CD14-positive monocyte (primary cell): ENCODE measurements around the gene SLC25A33. TPM values are rescaled to one million over a fixed set of nuclear protein-coding genes. Genes with fewer than 3 reads are reported as not detected.

Experiments
- DNase-seq, 3 donors: peaks; one replicate each; pipeline ENCODE4 v3.0.0-alpha.2; 2011 to 2022
- H2AFZ ChIP-seq: 2 replicates; pipeline ENCODE4 v1.6.0; 2012; ENCODE audit warnings: mild to moderate bottlenecking, low read depth, low read length, inconsistent platforms; ENCODE audit not compliant: insufficient read depth, poor library complexity, severe bottlenecking
- H3K27ac ChIP-seq, 2 donors: 1 replicate in 1 of 2; 2 replicates in 1 of 2; pipeline ENCODE4 v1.5.1; 2012 to 2013; ENCODE audit warnings: low read length in 2 of 2, control low read depth in 1 of 2, inconsistent platforms in 1 of 2, low read depth in 1 of 2, mild to moderate bottlenecking in 1 of 2
- H3K27me3 ChIP-seq, 2 donors: one replicate each; pipeline versions ENCODE4 v1.6.0 to v1.6.1; 2011 to 2013; ENCODE audit warnings: low read length in 2 of 2; ENCODE audit not compliant: control insufficient read depth in 2 of 2, insufficient read depth in 2 of 2
- H3K36me3 ChIP-seq, 2 donors: replicated peaks in 1 of 2; 1 replicate in 1 of 2; 2 replicates in 1 of 2; pipeline versions ENCODE4 v1.5.1 to v1.6.1; 2012 to 2013; ENCODE audit warnings: low read length in 2 of 2, control low read depth in 1 of 2, inconsistent platforms in 1 of 2, mild to moderate bottlenecking in 1 of 2; ENCODE audit not compliant: insufficient read depth in 2 of 2, control insufficient read depth in 1 of 2
- H3K4me1 ChIP-seq, 2 donors: 1 replicate in 1 of 2; 2 replicates in 1 of 2; pipeline versions ENCODE4 v1.5.1 to v1.6.1; 2012 to 2013; ENCODE audit warnings: low read length in 2 of 2, control low read depth in 1 of 2, inconsistent platforms in 1 of 2, mild to moderate bottlenecking in 1 of 2, moderate library complexity in 1 of 2; ENCODE audit not compliant: insufficient read depth in 2 of 2, control insufficient read depth in 1 of 2
- H3K4me2 ChIP-seq: replicated peaks from 2 replicates; pipeline ENCODE3; 2012; ENCODE audit warnings: low read length, moderate library complexity, mild to moderate bottlenecking; ENCODE audit not compliant: poor library complexity, severe bottlenecking; ENCODE audit errors: extremely low read depth
- H3K4me3 ChIP-seq, 3 experiments: fragments of 200-600 bp in 1 of 3; sonication (generic) in 1 of 3; replicated peaks in 1 of 3; 1 replicate in 2 of 3; 2 replicates in 1 of 3; pipeline ENCODE4 v1.5.1; 2011 to 2013; ENCODE audit warnings: low read length in 3 of 3, mild to moderate bottlenecking in 3 of 3, control low read depth in 2 of 3, low read depth in 2 of 3, inconsistent platforms in 1 of 3, moderate library complexity in 1 of 3
- H3K79me2 ChIP-seq: 2 replicates; pipeline ENCODE4 v1.6.0; 2012; ENCODE audit warnings: mild to moderate bottlenecking, control low read depth, inconsistent platforms, low read length, moderate library complexity; ENCODE audit not compliant: insufficient read depth
- H3K9ac ChIP-seq: 2 replicates; pipeline ENCODE4 v1.6.0; 2017; ENCODE audit warnings: low read length, mild to moderate bottlenecking; ENCODE audit not compliant: insufficient read depth, poor library complexity, severe bottlenecking
- H3K9me3 ChIP-seq, 2 donors: replicated peaks in 1 of 2; 1 replicate in 1 of 2; 2 replicates in 1 of 2; pipeline versions ENCODE4 v1.5.1 to v1.6.1; 2012 to 2013; ENCODE audit warnings: low read length in 2 of 2, control low read depth in 1 of 2; ENCODE audit not compliant: control insufficient read depth in 1 of 2, insufficient read depth in 1 of 2
- H4K20me1 ChIP-seq: 2 replicates; pipeline ENCODE4 v1.6.0; 2012; ENCODE audit warnings: mild to moderate bottlenecking, low read length, control low read depth, moderate library complexity; ENCODE audit not compliant: insufficient read depth
- H3K27ac Mint-ChIP-seq, 7 donors: one replicate each; pipeline ENCODE4 v1.8.0; 2020; ENCODE audit warnings: mild to moderate bottlenecking in 7 of 7, mixed read lengths in 7 of 7, moderate library complexity in 6 of 7, inconsistent platforms in 2 of 7
- H3K27me3 Mint-ChIP-seq, 3 donors: one replicate each; pipeline ENCODE4 v1.8.0; 2021 to 2022; ENCODE audit warnings: low read depth in 3 of 3, mild to moderate bottlenecking in 3 of 3, mixed read lengths in 3 of 3, moderate library complexity in 3 of 3, inconsistent platforms in 1 of 3
- H3K36me3 Mint-ChIP-seq, 2 donors: one replicate each; pipeline ENCODE4 v1.8.0; 2020; ENCODE audit warnings: mixed read lengths in 2 of 2, inconsistent platforms in 1 of 2, mild to moderate bottlenecking in 1 of 2
- H3K4me1 Mint-ChIP-seq: one replicate; pipeline ENCODE4 v1.8.0; 2020; ENCODE audit warnings: mild to moderate bottlenecking, mixed read lengths
- H3K4me3 Mint-ChIP-seq, 2 donors: one replicate each; pipeline ENCODE4 v1.8.0; 2020; ENCODE audit warnings: mild to moderate bottlenecking in 2 of 2, mixed read lengths in 2 of 2, moderate library complexity in 1 of 2
- H3K9me3 Mint-ChIP-seq, 7 donors: one replicate each; pipeline ENCODE4 v1.8.0; 2020 to 2022; ENCODE audit warnings: mixed read lengths in 7 of 7, mild to moderate bottlenecking in 6 of 7, moderate library complexity in 6 of 7, inconsistent platforms in 2 of 7
- WGBS: methylation state at CpG from one replicate; pipeline ENCODE4 v1.1.5; 2013; ENCODE audit warnings: missing lambda C conversion rate; ENCODE audit not compliant: insufficient coverage; 5-methylcytosine and 5-hydroxymethylcytosine counted together
- intact Hi-C, 2 donors: fragments of 100-400 bp; cut with micrococcal nuclease; formaldehyde crosslinking; loops; one replicate each; pipeline versions ENCODE4 v1.15.0 to v1.15.1; 2023
- polyA plus RNA-seq, 3 donors: library from polyadenylated mRNA; depleted of rRNA in 1 of 3; unstranded in 2 of 3; stranded (reverse) in 1 of 3; fragments of 300-500 nt in 2 of 3; fragments of >200 nt in 1 of 3; fragmentation: Illumina TruSeq in 2 of 3; gene quantifications; 1 replicate in 2 of 3; 2 replicates in 1 of 3; pipeline ENCODE4 v1.2.3, GENCODE V29; 2012 to 2021
- TF ChIP-seq, protein P1 (sequence below): fragments of 200-600 bp; IDR thresholded peaks from one replicate; pipeline ENCODE4 v1.8.0; 2022; ENCODE audit warnings: antibody characterized with exemption, mild to moderate bottlenecking

Gene SLC25A33
- polyA plus RNA-seq, 3 donors: 2.3 to 6.4 (median 4.4) TPM

DNA sequence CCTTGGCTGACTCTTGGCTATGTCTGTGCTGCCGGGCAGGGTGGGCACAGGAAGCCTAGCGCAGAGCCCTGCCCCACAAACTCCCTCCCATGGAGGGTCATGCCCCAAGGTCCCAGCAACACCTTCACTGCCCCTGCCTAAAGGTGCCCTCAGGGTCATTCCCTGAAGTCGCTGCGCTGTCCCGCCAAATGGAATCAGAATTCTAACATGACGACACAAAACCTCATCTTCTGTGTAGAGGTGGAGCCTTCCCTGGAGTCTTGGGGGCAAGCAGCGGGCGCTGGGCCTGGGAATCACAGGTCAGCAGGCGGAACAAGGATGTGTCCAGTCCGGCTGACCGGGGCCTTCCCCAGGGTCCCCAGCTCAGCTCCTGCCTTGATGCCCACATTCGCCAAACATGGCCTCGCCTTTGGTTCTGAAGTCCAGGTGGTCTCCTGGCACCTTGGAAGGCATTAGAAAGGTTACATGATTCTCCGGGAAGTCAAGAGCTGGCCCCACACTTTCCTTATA is 66.7 kb downstream of the SLC25A33 start:
- Histone ChIP-seq H3K4me1 (no peaks in the 10 kb centered on the region), H4K20me1 (no peaks in the 10 kb centered on the region), H3K4me3 (no peak overlapping the region), H3K9ac (no peak overlapping the region), H3K4me2 (no peak overlapping the region), H2AFZ (no peak overlapping the region), H3K36me3 (peaks cover 29 to 57% of the 10 kb centered on the region in 2 donors), H3K9me3 (no peaks in the 10 kb centered on the region), H3K27ac (no peak overlapping the region), H3K79me2 (no peaks in the 10 kb centered on the region), H3K27me3 (no peaks in the 10 kb centered on the region)
- no peaks in the 10 kb centered on the region for H3K9me3 Mint-ChIP-seq
- no peak overlapping the region for H3K4me3 Mint-ChIP-seq
- H3K4me1 Mint-ChIP-seq: no peaks in the 10 kb centered on the region
- TF ChIP-seq, protein P1, sequence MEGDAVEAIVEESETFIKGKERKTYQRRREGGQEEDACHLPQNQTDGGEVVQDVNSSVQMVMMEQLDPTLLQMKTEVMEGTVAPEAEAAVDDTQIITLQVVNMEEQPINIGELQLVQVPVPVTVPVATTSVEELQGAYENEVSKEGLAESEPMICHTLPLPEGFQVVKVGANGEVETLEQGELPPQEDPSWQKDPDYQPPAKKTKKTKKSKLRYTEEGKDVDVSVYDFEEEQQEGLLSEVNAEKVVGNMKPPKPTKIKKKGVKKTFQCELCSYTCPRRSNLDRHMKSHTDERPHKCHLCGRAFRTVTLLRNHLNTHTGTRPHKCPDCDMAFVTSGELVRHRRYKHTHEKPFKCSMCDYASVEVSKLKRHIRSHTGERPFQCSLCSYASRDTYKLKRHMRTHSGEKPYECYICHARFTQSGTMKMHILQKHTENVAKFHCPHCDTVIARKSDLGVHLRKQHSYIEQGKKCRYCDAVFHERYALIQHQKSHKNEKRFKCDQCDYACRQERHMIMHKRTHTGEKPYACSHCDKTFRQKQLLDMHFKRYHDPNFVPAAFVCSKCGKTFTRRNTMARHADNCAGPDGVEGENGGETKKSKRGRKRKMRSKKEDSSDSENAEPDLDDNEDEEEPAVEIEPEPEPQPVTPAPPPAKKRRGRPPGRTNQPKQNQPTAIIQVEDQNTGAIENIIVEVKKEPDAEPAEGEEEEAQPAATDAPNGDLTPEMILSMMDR: no peak
- no peak for DNase-seq
- peaks cover 22 to 63% of the 10 kb centered on the region in 2 donors for H3K36me3 Mint-ChIP-seq
- 96% methylated on average over 12 of the region's 14 CpGs for WGBS
- no peaks in the 10 kb centered on the region for H3K27me3 Mint-ChIP-seq
- H3K27ac Mint-ChIP-seq: no peak overlapping the region
- intact Hi-C loops: no loop called here

GRCh38 chr1:9606458-9606857 is 67.2 kb downstream of the SLC25A33 start:
- Histone ChIP-seq H3K4me3 (no peak overlapping the region), H3K4me2 (no peak overlapping the region), H2AFZ (no peak overlapping the region), H3K4me1 (no peaks in the 10 kb centered on the region), H3K27me3 (no peaks in the 10 kb centered on the region), H3K9ac (no peak overlapping the region), H3K27ac (no peak overlapping the region), H3K36me3 (peaks cover 25 to 52% of the 10 kb centered on the region in 2 donors), H3K79me2 (no peaks in the 10 kb centered on the region), H4K20me1 (no peaks in the 10 kb centered on the region), H3K9me3 (no peaks in the 10 kb centered on the region)
- Mint-ChIP-seq H3K9me3 (no peaks in the 10 kb centered on the region), H3K4me1 (no peaks in the 10 kb centered on the region), H3K4me3 (no peak overlapping the region), H3K27me3 (no peaks in the 10 kb centered on the region), H3K27ac (peak overlapping the region in 1 of 7 donors; percentile 52), H3K36me3 (peaks cover 23 to 63% of the 10 kb centered on the region in 2 donors)
- DNase-seq: no peak
- intact Hi-C loops: no loop called here
- 96% methylated on average over 21 of the region's 21 CpGs for WGBS
- TF ChIP-seq, protein P1: no peak
